HG02981 (cell line): ENCODE results near the gene TMEM87B.
"Not testable (repeated sequence)": the region's sequence is repeated elsewhere in the genome, so short reads cannot be mapped to it uniquely, and the experiment has no call there.

ENCODE experiments used
- ATAC-seq: cut with Tn5 transposase; IDR thresholded peaks from one replicate; pipeline ENCODE4 v1.9.1; 2021; ENCODE audit warnings: mild to moderate bottlenecking, moderate library complexity; ENCODE audit not compliant: unreplicated experiment

Gene TMEM87B

GRCh38 chr2:112113354-112113753 lies 58.3 kb downstream of the TMEM87B start:
- ATAC-seq: not testable (repeated sequence)

- no peak for ATAC-seq
Measured at GRCh38 chr2:112118148-112118547, 63.1 kb downstream of the TMEM87B start.

- no peak for ATAC-seq
Measured at GRCh38 chr2:112121682-112122254, 66.7 kb downstream of the TMEM87B start.

DNA sequence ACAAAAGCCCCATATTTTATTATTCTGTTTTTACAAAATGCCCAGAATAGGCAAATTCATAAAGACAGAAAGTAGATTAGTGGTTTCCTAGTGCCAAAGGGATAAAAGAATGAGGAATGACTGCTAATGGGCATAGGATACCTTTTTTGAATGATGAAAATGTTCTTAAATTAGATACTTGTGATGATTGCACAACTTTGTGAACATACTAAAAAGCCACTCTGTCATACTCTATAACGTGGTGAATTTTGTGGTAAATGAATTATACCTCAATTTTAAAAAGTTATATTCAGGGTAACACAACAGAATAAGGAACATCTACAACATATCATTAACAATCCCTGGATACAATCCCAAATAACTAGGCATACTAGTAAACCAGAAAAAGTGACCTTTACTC lies 74.0 kb downstream of the TMEM87B start:
- ATAC-seq: no peak

DNA sequence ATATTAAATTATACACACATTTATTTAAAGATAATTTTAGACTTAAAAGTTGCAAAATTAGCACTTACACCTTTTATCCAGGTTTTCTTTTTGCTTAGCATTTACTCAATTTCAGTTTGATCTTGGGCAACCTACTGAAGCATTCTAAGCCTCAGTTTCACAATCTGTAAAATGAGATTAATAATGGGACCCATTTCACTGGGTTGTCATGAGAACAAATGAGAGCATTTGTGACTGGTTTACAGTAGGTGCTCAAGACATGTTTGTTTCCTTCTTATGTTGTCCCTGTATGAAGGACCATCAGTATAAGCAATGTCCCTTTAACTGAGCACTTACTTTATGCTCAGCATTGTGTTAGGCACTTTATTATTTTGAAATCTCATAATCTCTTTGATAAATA lies 78.3 kb downstream of the TMEM87B start:
- no peak for ATAC-seq

DNA sequence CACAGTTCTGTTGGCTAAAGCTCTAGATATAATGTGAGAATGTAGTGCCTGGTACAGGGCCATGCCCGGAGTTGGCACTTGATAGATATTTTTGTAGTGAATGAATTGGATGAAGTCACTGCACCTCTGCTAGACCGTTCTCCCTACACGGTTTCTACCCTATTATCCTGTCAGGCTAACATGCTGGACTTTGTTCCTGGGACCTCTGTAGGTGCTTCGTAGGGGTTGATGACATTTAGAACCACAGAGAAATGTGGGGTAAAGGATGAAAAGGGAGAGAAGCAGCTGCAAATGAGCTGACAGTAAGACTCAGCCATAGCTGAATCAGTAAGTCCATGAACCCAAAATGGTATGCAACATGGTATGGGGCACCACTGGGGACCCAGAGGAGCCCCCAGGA lies 79.1 kb downstream of the TMEM87B start:
- ATAC-seq: no peak

DNA sequence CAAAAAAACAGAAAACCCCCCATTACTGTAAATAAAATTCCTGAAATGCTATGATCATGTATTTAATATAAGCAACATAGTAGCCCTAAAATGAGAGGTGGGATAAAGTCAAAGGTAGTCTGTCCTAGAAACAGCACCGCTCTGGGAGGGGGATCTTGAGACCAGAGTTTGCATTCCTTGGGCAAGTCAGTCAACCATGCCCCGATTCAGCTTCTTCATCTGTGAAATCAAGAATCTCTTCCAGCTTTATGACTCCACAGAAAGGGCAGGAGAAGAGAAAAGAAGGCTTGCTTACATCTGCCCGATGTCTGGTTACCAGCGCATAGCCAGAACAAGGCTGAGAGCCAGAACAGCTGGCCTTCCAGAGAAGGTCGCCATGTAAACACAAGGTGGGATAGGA lies 81.0 kb downstream of the TMEM87B start:
- no peak for ATAC-seq

DNA sequence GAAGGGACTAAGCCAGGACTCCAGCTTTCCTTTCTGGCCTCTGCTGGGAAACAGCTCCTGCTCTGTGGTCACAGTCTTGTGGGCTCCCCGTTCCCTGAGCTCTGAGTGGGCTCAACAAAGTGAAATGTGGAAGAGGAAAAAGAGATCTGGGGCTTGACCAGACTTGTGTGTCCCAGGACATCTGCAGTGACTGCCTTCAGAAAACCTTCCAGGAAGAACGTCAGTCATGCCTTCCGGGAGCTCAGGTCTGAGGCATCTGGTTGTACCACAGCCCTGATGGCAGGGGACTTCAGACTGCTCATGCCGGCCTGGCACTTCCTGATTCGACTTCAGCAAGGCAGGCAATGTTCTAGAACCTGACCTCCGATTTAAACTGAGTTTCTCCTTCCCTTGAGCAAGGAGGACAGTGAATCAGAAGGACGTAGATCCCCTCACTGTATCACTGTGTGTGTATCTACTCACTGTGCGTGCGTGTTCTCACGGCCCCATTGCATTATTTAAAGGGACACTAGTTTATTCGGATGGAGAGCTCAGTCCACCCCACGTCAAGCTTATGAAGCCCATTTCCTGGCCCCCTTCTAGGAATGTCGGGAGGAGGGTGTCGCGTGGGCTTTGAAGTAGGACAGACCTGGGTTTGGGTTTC lies 82.6 kb downstream of the TMEM87B start:
- no peak for ATAC-seq

GRCh38 chr2:112138159-112139032 lies 83.3 kb downstream of the TMEM87B start, which contains the start of gene FBLN7:
Gene FBLN7 (plus strand): TSS chr2:112138385. CDS start chr2:112138656, 271 bp downstream.
- ATAC-seq: no peak

GRCh38 chr2:112139033-112139614 lies 84.1 kb downstream of the TMEM87B start:
- not testable (repeated sequence) for ATAC-seq

DNA sequence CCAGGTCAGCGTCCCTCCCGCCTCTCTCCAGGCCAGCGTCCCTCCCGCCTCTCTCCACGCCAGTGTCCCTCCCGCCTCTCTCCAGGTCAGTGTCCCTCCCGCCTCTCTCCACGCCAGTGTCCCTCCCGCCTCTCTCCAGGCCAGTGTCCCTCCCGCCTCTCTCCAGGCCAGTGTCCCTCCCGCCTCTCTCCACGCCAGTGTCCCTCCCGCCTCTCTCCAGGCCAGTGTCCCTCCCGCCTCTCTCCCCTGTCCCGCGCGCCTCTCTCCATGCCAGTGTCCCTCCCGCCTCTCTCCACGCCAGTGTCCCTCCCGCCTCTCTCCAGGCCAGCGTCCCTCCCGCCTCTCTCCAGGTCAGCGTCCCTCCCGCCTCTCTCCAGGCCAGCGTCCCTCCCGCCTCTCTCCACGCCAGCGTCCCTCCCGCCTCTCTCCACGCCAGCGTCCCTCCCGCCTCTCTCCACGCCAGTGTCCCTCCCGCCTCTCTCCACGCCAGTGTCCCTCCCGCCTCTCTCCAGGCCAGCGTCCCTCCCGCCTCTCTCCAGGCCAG lies 84.7 kb downstream of the TMEM87B start:
- not testable (repeated sequence) for ATAC-seq

DNA sequence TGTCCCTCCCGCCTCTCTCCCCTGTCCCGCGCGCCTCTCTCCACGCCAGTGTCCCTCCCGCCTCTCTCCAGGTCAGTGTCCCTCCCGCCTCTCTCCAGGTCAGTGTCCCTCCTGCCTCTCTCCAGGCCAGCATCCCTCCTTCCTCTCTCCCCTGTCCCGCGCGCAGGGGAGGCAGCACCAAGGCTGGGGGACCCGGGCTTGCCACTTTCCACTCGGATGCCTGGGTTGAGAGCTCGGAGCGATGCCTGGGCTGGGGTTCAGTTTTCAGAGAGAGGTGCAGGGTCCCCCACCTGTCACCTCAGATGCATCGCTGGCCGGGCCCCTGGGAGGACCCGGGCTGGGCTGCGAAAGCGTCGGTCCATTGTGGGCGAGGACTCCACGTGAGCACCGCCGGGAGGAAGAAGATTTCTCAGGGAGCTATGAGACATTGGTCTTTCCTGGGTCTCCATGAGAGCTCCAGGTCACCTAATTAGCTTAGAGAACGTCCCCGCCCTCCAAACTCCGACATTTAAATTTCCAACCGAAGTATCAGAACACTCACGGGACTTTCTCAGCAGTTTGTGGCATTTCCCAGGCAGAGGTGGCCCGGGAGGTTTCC lies 85.2 kb downstream of the TMEM87B start:
- ATAC-seq: no peak

DNA sequence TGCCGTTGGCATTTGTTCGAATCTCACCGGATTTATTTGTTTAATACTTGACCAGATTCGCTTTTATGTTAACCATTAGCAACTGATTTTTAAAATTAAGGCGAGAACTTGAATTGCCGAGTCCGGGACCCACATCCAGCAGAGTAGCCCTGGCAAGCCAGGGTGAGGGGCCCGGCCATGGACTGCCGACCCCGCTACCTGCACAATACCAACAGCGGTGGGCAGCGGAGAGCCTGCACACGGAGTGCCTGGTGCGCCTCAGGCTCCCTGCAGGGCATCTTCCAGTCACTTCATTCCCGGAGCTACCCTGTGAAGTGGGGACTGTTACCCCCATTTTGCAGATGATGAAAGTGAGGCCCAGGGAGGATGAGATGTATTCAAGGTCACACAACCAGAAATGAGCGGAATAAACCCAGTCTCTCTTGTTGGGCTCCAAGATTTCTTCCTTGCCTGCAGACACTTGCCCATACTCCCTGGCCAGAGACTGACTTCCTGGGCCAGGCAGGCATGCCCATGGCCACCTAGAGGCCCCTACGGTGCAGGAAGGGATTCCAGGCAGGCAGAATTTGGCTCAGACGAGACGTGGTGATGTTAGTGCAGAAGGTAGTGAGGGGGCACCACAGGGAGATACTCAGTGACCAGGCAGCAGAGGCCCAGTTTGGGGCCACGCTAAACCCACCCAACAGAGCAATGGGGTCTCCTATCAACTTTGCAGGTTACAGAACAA lies 86.0 kb downstream of the TMEM87B start:
- ATAC-seq: no peak

- ATAC-seq: no peak
Measured at GRCh38 chr2:112141626-112142007, 86.5 kb downstream of the TMEM87B start.

DNA sequence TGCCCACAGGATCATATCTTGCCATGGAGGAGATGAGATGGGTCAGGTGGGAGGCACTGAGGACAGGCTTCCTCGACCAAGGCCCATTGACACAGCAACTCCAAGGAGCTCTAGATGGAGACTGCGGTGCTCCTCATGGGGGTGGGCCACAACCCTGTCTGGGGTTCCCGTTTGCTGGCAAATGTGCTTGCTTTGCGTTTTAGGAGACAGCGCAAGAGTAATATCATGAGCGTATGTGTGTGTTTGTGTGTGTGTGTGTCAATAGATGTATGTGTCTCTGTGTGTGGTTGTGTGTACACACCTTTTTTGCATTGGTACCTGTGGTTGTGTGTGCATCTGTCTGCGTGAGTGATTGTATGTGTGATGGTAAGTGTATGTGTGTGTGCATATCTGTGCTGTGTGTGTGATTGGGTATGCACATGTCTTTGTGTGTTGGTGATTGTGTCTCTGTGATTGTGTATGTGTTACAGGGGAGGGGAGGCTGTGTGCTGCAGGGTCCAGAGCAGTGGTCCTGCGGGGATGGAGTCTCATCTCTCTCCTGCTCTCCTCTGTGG lies 87.5 kb downstream of the TMEM87B start:
- no peak for ATAC-seq

GRCh38 chr2:112143150-112143549 lies 88.1 kb downstream of the TMEM87B start:
- ATAC-seq: no peak

- ATAC-seq: no peak
Measured at GRCh38 chr2:112144966-112145365, 89.9 kb downstream of the TMEM87B start.

DNA sequence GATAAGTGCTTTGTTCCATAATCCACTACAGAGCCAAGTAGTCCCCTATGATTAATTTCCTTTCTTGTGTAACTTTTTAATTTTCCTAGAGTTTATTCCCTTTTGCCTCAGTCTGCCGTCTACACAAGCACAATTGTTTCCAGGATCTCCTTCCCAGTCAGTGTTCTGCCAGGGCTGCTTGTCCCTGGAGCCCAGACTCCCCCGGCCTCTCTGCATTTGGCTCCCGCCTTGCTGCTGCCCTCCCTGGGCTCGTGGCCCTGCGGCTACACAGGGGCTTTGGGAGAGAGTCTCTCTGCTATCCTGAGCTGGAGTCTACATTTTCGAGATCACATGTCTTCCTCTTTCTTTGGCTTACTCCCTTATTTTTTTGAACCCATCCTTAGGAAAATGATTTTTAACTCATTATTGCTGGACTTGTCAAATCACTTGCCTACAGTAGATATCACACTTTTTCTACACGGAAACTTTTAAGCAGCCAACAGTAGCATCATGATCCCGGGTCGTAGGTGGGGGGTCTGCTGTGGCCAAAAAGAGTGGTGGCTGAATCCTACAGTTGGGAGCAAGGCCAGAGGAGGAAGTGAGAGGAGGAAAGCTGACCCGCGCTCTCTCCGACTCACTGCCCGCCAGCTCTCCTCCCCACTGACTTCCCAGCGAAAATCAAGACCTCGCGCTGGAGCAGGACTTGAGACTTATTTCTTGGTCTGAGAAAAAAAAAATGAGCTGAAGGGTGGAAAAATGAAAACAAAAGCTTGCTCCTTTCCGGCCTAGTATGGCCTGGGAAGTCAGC lies 92.5 kb downstream of the TMEM87B start:
- no peak for ATAC-seq

GRCh38 chr2:112148477-112148876 lies 93.4 kb downstream of the TMEM87B start:
- no peak for ATAC-seq
